Epithelial cell of prostate (primary cell): ENCODE results near the gene CCDC92.
"Not testable (repeated sequence)": the region's sequence is repeated elsewhere in the genome, so short reads cannot be mapped to it uniquely, and the experiment has no call there.

ENCODE experiments used
- DNase-seq: peaks from one replicate; pipeline ENCODE4 v3.0.0-alpha.2; 2011; ENCODE audit warnings: low read depth, low spot score
- H3K27ac ChIP-seq: fragments of 450-650 bp; 2 replicates; pipeline ENCODE4 v1.5.1; 2017; ENCODE audit warnings: mild to moderate bottlenecking

Gene CCDC92

GRCh38 chr12:123951467-123951866 lies 21.2 kb downstream of the CCDC92 start:
- DNase-seq, result no peak
- H3K27ac ChIP-seq, result no peak overlapping the region

DNA sequence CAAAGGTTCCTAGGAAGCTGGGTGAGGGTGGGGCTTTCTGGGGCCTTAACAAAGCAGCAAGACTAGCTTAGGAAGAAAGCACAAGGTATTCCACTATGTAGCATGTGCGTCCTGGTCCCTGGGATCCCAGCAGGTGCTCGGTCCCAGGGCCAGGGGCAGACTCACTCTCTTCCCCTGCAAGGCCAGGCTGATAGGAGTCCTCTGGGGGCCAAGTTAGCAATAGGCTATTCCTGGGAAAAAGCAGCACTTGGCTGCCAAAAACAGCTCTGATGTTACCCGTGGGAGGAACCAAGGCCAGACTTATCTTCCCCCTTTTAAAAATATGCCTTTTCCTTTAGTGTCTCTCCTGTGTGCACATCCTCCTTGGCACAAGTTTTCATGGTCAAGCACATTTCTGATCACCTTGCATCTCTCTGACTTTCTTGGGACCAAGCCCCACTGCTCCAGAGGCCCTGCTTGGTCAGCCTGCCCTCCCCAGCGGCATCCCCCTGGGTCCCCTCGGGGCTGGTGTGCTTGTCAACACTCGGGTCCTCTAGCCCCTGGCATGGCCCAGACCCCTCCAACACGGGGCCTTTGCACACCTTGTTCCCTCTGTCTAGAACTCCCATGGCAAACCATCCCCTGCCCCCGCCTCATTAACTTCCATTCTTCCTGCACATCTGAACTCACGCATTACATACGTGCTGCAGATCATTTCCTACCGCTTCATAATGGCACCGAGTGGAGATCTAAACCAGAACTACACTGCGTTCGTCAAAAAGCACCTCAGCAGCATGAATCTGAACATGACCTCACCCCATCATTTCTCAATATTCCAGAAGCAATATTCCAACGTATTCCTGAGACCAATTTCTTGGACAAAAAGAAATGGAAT lies 21.9 kb downstream of the CCDC92 start:
- DNase-seq, result no peak

DNA sequence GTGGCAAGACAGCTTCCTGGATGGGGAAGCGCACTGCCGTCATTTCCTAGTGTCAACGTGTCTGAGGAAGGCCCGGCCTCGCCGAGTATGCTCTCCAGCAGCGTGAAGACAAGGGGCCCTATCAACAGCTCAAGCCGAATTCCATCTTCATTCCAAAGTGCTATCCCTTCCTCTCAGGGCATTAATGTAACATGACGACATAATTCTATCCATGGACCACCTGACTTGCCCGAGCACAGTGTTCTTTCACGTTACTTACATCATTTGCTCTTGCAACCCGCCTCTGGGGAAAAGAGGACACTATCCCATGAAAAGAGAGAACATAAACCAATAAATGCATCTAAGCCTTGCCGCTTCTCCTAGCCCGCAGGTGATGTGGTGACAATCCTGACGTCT lies 22.9 kb downstream of the CCDC92 start:
- no peak for DNase-seq

More for the DNA sequence above, 21.9 kb downstream of the CCDC92 start:
- H3K27ac ChIP-seq, result no peak overlapping the region

DNA sequence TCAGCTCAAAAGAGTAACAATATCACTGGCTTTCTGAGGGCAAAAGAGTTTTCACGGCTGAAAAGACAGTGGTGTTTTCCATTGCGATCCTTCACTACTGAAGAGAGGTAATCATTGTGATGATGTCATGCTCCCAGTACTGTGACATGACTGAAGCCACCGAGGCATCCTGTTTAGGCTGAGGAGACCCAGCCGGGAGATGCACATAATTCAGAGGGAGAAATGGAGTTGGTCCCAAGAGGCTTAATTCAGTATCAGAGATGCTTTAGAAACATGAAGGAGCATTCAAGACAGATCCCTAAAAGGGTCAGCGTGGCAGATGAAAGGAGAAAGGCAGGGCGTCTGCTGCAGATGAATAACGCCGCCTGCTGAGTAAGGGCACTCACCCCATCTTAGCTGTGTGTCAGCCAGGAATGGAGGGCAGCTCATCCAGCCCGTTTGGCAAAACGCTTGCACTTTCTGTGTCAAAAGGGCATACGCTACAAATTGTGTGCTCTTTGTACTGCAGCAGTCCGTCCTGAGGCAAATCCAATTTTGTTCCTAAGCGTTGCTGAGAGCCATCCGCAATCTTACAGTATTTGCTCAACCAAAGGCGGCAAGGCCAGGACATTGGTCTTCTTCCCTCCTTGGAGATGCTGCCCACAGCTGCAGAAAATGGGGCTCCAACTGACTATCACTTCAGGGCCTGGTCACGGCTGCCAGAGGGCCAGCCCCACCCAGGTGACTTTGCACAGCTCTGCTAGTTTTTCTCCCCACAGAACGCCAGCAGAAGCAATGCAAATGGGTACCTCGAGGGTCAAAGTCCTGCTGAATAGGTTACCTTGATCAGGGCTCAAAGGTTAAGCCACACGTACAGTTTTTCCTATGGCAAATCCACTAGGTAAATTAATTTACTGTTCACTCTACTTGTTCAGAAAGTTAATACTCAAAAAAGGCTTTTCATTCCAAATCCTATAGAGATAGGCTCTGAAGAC lies 23.5 kb downstream of the CCDC92 start:
- no peak overlapping the region for H3K27ac ChIP-seq
- DNase-seq, result no peak

More for the DNA sequence above, 22.9 kb downstream of the CCDC92 start:
- no peak overlapping the region for H3K27ac ChIP-seq

DNA sequence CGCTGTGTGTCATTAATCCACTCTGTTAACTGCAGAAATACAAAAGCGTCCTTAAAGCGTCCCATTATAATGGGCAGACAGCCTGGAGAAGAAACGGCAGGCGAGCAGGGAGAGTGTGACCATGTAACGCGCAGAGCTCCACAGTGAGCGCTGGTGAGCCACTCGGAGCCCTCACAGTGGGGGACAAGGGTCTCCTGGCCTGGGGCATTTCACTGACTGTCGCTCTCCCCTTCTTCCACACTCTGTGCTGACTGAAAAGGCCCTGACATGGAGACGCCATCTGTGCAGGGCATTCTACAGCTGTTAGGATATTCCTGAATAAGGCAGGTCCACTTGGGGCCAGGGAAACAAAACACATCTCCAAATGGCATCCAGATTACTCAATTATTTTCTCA lies 24.2 kb downstream of the CCDC92 start:
- no peak overlapping the region for H3K27ac ChIP-seq
- DNase-seq, result no peak

- not testable (repeated sequence) for H3K27ac ChIP-seq, DNase-seq
Observed at GRCh38 chr12:123947531-123947930, 25.1 kb downstream of the CCDC92 start.

DNA sequence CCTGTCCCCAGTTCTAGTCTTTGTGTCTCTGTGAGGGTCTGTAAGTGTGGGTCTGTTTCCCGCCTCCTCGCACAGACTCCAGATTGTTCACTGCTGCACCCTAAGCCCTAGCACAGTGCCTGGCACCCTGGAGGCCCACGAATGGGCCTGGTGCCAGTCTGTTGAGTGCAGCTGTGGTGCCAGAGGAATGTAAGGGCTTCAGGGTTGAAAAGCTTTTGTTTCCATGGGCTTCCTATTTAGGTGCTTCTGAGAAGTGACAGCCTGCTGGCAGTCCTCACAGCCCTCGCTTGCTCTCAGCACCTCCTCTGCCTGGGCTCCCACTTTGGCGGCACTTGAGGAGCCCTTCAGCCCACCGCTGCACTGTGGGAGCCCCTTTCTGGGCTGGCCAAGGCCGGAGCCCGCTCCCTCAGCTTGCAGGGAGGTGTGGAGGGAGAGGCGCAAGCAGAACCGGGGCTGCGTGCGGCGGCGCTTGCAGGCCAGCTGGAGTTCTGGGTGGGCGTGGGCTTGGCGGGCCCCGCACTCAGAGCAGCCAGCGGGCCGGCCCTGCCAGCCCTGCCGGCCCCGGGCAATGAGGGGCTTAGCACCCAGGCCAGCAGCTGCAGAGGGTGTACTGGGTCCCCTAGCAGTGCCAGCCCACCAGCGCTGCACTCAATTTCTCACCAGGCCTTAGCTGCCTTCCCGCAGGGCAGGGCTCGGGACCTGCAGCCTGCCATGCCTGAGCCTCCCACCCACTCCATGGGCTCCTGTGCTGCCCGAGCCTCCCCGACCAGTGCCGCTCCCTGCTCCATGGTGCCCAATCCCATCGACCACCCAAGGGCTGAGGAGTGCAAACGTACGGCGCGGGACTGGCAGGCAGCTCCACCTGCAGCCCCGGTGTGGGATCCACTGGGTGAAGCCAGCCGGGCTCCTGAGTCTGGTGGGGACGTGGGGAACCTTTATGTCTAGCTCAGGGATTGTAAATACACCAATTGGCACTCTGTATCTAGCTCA lies 25.8 kb downstream of the CCDC92 start:
- not testable (repeated sequence) for H3K27ac ChIP-seq, DNase-seq

GRCh38 chr12:123946152-123946515 lies 26.5 kb downstream of the CCDC92 start:
- no peak for DNase-seq
- H3K27ac ChIP-seq, result no peak overlapping the region

GRCh38 chr12:123945287-123946151 lies 27.1 kb downstream of the CCDC92 start:
- H3K27ac ChIP-seq, result no peak overlapping the region
- no peak for DNase-seq

DNA sequence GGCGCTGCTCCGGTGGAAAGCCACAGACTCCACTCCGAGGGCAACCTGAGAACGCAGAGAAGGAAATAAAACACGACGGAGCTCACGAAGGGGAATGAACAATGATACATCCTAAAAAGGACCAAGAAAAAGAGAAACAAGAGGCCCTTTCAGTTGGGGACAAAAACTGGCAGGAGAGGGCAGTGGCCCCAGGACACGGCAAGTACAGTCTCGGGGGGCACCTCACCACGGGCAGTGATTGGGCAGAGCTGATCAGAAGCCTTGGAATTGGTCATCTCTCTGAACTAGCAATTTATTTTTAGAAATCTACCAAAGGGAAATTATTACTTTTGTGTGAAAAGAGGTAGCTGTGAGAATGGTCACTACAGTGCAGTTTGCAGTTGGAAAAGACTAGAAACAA lies 27.9 kb downstream of the CCDC92 start:
- no peak overlapping the region for H3K27ac ChIP-seq
- DNase-seq, result no peak

GRCh38 chr12:123943816-123944215 lies 28.8 kb downstream of the CCDC92 start:
- DNase-seq, result no peak
- H3K27ac ChIP-seq, result no peak overlapping the region

GRCh38 chr12:123942911-123943648 lies 29.6 kb downstream of the CCDC92 start:
- no peak overlapping the region for H3K27ac ChIP-seq
- DNase-seq, result no peak

- no peak for DNase-seq
- no peak overlapping the region for H3K27ac ChIP-seq
Observed at GRCh38 chr12:123942238-123942653, 30.4 kb downstream of the CCDC92 start.

DNA sequence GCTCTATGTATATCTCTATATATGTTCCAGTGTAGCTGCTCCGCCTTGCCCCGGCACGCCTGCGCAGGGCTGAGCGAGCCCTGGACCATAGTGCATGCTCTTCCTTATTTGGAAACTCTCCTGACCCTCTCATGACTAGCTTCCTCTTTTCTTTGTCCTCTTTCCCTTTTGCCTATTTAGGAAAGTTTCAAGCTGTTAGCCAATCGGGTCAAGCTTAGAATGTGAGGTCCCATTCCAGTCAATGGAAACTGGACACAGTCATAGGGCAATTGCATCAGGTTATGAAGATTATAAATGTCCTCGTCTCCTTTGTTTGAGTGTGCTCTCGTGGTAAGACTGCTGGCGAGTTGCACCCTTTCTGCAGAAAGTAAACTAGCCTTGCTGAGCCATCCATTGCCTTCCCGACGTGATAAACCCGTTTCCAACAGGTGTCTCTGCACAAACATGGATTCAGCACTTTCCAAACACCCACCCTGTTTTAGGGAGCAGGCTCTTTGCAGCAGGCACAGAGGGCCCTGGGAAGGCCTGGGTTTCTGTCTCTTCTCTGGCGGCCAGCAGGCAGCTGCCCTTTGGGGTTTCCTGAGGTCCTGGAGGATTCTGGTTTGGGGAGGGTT lies 30.9 kb downstream of the CCDC92 start:
- DNase-seq, result no peak
- no peak overlapping the region for H3K27ac ChIP-seq

DNA sequence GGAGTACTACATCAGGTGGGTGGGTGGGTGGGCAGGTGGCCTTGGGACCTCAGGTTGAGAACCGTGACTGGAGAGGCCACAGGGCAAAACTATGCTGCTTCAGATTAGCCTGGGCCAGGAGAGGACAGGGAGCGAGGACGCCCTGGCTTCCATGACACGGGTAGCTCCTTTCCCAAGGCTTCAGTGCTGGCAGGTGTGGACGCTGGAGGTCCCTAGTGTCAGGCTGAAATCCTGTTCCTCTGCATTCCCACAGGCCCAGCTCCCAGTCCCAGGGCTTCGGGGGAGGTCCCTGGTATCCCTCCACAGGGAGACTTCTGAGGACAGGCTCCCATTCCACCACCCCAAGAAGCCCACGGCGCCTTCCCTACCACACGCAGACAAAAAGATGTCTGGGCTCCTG lies 31.6 kb downstream of the CCDC92 start:
- DNase-seq, result no peak
- no peak overlapping the region for H3K27ac ChIP-seq

- no peak for DNase-seq
Observed at GRCh38 chr12:123940627-123940966, 32.0 kb downstream of the CCDC92 start.

GRCh38 chr12:123939716-123940626 lies 32.7 kb downstream of the CCDC92 start:
- no peak overlapping the region for H3K27ac ChIP-seq
- DNase-seq, result no peak

More at GRCh38 chr12:123940627-123940966, 32.0 kb downstream of the CCDC92 start:
- no peak overlapping the region for H3K27ac ChIP-seq
